Lower leg skin (tissue), 4 donors: ENCODE measurements around the gene ANKRD13A. TPM values are rescaled to one million over a fixed set of nuclear protein-coding genes. Genes with fewer than 3 reads are reported as not detected.
"Not testable (repeated sequence)": the region's sequence is repeated elsewhere in the genome, so short reads cannot be mapped to it uniquely, and the experiment has no call there.

Experiments
- DNase-seq, 2 donors: peaks; one replicate each; pipeline ENCODE4 v3.0.0-alpha.2; 2019; ENCODE audit warnings: low spot score in 2 of 2
- H3K4me3 ChIP-seq: fragments of 200-600 bp; sonication (generic); 2 replicates; pipeline ENCODE4 v1.5.1; 2017; ENCODE audit warnings: mild to moderate bottlenecking, low read depth; ENCODE audit not compliant: poor library complexity, severe bottlenecking
- POLR2A ChIP-seq, 2 donors: fragments of 450-650 bp; IDR thresholded peaks; one replicate each; pipeline ENCODE4 v1.6.1; 2016 to 2017; ENCODE audit warnings: antibody characterized with exemption in 2 of 2, mild to moderate bottlenecking in 1 of 2, moderate library complexity in 1 of 2
- WGBS, 2 donors: methylation state at CpG; one replicate each; pipeline ENCODE4 v1.1.5; 2018; 5-methylcytosine and 5-hydroxymethylcytosine counted together
- intact Hi-C: fragments of 100-400 bp; cut with DNase I; formaldehyde crosslinking; loops from one replicate; pipeline ENCODE4 v1.15.0; 2023; ENCODE audit warnings: low total_unique reads
- total RNA-seq, 4 donors: library from RNA; depleted of rRNA; stranded (reverse); fragments of >200 nt; gene quantifications; one replicate each; pipeline ENCODE4 v1.1.0, GENCODE V29; 2016
- TF ChIP-seq, protein P1 (sequence below), 3 donors: fragments of 450-650 bp; IDR thresholded peaks; one replicate each; pipeline ENCODE4 v1.5.1; 2016; ENCODE audit warnings: antibody characterized with exemption in 3 of 3, mild to moderate bottlenecking in 3 of 3, moderate library complexity in 2 of 3

The ANKRD13A gene
- total RNA-seq, 4 donors from 2014 or later = 97.7 to 184 (median 143) TPM

DNA sequence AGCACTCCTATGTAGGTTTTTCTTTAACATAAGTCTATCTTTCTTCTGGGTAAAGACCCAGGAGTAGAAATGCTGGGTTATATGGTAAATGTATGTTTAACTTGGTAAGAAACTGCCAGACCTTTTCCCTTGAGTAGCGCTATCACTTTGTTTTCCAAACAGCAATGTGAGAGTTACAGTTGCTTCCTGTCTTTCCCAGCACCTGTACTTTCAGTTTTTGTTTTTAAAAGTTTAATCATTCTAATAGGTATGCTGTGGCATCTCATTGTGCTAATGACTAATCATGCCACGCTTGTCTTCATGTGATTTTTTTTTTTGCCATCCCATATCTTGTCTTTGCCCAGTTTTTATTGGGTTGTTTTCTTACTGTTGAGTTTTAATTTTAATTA is 31.2 kb upstream of the ANKRD13A start:
- no peak for DNase-seq
- WGBS, 2 donors = 82 to 85% methylated on average over 2 of the region's 2 CpGs
- TF ChIP-seq, protein P1, sequence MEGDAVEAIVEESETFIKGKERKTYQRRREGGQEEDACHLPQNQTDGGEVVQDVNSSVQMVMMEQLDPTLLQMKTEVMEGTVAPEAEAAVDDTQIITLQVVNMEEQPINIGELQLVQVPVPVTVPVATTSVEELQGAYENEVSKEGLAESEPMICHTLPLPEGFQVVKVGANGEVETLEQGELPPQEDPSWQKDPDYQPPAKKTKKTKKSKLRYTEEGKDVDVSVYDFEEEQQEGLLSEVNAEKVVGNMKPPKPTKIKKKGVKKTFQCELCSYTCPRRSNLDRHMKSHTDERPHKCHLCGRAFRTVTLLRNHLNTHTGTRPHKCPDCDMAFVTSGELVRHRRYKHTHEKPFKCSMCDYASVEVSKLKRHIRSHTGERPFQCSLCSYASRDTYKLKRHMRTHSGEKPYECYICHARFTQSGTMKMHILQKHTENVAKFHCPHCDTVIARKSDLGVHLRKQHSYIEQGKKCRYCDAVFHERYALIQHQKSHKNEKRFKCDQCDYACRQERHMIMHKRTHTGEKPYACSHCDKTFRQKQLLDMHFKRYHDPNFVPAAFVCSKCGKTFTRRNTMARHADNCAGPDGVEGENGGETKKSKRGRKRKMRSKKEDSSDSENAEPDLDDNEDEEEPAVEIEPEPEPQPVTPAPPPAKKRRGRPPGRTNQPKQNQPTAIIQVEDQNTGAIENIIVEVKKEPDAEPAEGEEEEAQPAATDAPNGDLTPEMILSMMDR (IDR thresholded peaks at IDR 0.05) = no peak
- TF ChIP-seq POLR2A (IDR thresholded peaks at IDR 0.05) = no peak
- H3K4me3 ChIP-seq = no peak overlapping the region
- intact Hi-C loops = no loop called here

DNA sequence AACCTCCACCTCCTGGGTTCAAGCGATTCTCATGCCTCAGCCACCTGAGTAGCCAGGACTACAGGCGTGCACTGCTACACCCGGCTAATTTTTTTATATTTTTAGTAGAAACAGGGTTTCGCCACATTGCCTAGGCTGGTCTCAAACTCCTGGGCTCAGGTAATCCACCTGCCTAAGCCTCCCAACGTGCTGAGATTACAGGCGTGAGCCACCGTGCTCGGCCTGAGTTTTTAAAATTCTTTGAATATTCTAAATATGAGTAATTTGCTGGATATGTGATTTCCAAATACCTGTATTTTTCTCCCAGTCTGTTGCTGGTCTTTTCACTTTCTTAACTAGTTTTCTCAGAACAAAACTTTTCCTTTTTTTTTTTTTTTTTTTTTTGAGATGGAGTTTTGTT is 30.4 kb upstream of the ANKRD13A start:
- DNase-seq = no peak
- intact Hi-C loops = no loop called here
- no peak overlapping the region for H3K4me3 ChIP-seq
- WGBS, 2 donors = 94 to 95% methylated on average over 8 of the region's 8 CpGs
- no peak for TF ChIP-seq POLR2A (IDR thresholded peaks at IDR 0.05)
- TF ChIP-seq, protein P1 (IDR thresholded peaks at IDR 0.05) = no peak

DNA sequence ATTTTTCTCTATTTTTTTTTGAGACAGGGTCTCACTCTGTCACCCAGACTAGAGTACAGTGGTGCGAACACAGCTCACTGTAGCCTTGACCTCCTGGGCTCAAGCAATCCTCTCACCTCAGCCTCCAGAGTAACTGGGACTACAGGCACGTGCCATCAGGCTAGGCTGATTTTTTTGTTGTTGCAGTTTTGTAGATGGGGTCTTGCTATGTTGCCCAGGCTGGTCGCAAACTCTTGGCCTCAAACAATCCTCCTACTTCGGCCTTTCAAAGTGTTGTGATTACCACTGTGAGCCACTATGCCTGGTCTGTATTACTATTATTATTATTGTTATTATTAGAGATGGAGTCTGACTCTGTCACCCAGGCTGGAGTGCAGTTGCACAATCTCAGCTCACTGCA is 26.4 kb upstream of the ANKRD13A start:
- 88 to 96% methylated on average over 4 of the region's 4 CpGs for WGBS, 2 donors
- no peak overlapping the region for H3K4me3 ChIP-seq
- TF ChIP-seq POLR2A (IDR thresholded peaks at IDR 0.05) = no peak
- TF ChIP-seq, protein P1 (IDR thresholded peaks at IDR 0.05) = no peak
- DNase-seq = no peak
- intact Hi-C loops = no loop called here

DNA sequence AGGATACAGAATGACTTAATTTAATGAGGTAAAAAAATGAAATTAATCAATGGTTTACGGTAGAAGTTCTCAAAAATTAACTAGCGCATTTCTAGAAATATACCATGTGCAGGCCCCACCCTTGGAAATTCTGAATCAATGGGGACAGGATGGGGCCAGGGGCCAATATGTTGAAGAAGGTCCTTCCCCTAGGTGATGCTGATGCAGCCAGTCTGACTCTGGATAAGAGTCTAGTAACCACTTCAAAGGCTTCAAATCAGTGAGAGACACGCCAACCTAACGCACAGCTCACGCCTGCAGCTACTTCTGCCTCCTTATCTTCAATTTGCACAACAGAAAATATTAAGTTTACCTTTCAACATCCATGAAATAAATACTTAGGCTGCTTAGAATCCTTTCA is 17.9 kb upstream of the ANKRD13A start:
- WGBS, 2 donors = 93 to 94% methylated on average over 5 of the region's 5 CpGs
- no peak overlapping the region for H3K4me3 ChIP-seq
- intact Hi-C loops = no loop called here
- TF ChIP-seq, protein P1 (IDR thresholded peaks at IDR 0.05) = no peak
- TF ChIP-seq POLR2A (IDR thresholded peaks at IDR 0.05) = no peak
- no peak for DNase-seq

DNA sequence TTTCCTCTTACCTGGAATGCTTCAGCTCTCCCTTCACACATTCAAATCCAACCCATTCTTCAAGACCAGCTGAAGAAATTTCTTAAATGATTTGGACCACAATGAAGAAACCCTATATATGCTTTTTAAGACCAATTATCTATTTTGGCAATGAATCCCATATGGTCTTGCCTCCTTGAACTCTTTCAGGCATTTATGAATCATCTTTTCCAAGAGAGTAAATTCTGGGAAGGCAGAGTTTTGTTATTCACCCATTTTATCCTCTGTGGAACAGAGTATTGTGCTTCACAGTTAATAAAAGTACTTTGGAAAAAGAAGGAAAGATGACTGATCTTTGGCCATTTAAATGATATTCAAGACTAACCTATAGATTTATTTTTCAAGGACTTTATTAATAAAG is 17.0 kb upstream of the ANKRD13A start:
- DNase-seq = no peak
- intact Hi-C loops = no loop called here
- no peak overlapping the region for H3K4me3 ChIP-seq
- TF ChIP-seq, protein P1 (IDR thresholded peaks at IDR 0.05) = no peak
- no peak for TF ChIP-seq POLR2A (IDR thresholded peaks at IDR 0.05)

DNA sequence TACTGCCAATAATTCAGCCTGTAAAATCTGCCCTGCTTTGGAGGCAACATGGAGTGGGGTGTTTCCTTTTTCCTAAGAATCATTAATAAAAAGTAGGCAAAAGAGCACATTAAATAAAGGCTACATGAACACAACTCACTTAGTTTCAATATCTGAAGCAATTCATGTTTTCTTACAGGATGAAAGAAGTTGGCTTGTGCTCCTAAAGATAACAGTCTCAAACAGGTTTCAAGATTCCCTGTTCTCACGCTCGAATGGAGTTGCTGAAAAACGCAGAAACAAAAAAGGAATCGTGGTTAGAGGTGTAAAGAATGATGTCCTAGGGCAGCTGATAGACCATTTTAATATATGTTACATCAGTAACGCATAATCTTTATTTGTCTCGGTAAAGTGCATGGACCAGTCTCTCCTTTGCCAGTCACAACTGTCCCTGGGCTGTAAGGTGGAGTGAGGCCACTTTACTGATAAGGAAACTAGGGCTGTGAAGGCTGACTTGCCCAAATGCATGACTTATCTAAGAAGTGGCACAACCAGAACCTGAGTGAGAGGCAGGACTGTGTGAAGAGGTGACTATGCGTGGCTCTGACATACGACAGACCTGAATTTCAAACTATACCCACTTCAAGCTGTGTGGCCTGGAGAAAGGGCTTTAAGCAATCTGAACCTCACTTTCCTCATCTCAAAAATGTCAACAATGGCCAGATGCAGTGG is 15.6 kb upstream of the ANKRD13A start:
- no peak overlapping the region for H3K4me3 ChIP-seq
- 92 to 93% methylated on average over 8 of the region's 8 CpGs for WGBS, 2 donors
- intact Hi-C loops = no loop called here
- no peak for DNase-seq
- no peak for TF ChIP-seq POLR2A (IDR thresholded peaks at IDR 0.05)
- TF ChIP-seq, protein P1 (IDR thresholded peaks at IDR 0.05) = no peak

DNA sequence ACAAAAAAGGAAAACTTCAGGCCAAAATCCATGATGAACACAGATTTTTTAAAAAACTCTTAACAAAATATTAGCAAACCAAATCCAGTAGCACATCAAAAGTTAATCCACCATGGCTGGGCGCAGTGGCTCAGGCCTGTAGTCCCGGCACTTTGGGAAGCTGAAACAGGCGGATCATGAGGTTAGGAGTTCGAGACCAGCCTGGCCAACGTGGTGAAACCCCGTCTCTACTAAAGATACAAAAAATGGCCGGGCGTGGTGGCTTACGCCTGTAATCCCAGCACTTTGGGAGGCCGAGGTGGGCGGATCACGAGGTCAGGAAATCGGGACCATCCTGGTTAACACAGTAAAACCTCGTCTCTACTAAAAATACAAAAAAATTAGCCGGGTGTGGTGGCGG is 13.0 kb upstream of the ANKRD13A start:
- H3K4me3 ChIP-seq, intact Hi-C loops, DNase-seq: not testable (repeated sequence)
- WGBS, 2 donors = 93 to 94% methylated on average over 16 of the region's 16 CpGs
